Measurements from ENCODE around the gene MAPK4.

DNA sequence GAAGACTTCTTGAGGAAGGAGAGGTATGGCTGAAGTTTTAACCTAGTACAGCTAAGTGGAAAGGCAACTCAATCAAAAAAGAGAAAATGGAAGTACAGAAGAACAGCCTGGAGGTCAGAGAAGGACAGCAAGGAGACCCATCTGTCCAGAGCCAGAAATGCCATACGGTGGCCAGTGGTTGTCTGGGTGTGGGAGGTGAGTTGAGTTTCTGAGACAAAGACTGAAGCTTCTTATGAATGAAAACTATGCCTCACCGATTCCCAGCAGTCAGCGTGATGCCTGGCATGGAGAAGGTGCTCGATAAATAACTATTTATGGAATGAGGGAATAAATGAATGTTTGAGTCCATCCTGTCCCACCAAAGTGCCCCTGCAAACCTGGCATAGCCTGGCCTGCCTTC lies 161.1 kb downstream of the MAPK4 start:
- no peak for TF ChIP-seq ZNF274 (IDR thresholded peaks at IDR 0.05; ENCODE audit: low read depth, low read length)
- TF ChIP-seq YY1 (IDR thresholded peaks at IDR 0.05; ENCODE audit: insufficient read depth, insufficient read length), result no peak

Data from NT2/D1 (cell line).